ENCODE results near the gene RBMXL3.

The RBMXL3 gene

DNA sequence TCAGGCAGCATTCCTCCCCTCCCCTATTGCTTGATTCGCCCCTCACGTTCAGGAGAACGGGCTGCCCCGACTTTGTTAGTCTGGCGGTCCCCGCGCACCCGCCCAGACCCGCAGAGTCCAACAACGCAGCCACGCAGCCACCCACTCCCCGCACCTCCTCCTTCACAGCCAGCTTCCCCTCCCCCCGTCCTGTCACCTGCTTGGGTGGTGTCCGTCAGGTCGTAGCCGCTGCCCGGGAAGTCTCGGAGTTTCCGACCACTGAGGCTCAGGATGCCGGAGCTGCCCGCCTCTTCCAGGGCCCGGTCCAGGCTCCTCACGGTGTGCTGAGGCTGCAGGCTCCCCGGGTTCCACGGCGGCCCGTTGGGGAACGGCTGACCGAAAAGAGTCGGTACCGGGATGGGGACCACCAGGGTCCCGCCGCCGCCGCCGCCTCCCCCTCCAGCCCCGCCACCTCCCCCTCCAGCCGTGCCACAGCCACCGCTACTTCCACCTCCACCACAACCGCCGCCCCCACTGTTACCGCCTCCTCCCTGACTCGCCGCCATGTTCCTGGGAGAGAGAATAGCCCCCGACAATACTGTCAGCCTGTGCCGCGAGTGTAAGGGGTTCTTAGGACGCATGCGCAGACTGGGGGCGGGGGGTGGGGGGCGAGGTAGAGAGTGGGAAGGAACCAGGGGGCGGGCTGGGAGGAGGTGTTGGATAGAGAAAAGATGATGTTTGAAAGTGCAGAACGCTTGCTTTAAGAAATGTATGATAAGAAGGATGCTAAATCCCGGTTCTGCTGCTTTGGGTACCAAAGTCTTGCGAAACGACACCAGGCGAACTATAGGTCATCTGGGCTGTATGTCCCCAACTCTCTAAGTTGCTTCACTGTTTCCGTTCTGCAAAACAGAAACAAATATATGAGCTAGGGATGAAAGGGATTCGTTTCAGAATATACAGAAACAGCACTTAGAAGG lies 44.6 kb downstream of the RBMXL3 start, which contains the start of gene LRCH2:
LRCH2 (minus strand) TSS at position 600 of the 959 bp plus-strand sequence; CDS start at position 545, 55 bp downstream.
- DNase-seq (ENCODE audit: low read depth), result no peak

GRCh38 chrX:115234461-115234860 lies 45.3 kb downstream of the RBMXL3 start:
- DNase-seq (ENCODE audit: low read depth), result no peak

GRCh38 chrX:115236560-115236959 lies 47.4 kb downstream of the RBMXL3 start:
- DNase-seq (ENCODE audit: low read depth), result no peak

DNA sequence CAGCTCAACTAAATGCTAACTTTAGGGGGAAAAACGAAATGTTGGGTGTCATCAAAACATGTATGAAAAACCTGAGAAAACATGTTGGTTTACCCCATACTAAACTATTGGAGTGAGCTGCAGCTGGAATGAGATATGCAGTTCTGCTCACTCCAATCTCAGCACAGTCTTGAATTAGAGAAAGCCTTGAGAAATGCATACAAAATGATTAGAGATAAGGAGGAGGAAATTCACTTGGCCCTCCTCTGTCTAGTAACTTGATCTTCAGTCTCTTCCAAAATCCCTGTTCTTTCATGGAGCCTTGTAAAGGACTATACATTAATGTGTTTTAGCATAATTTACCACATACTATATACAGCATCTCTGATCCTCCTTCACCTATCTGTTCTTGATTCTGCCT lies 47.8 kb downstream of the RBMXL3 start:
- DNase-seq (ENCODE audit: low read depth), result no peak
